Measurements from ENCODE around the gene SCNN1B. TPM values are rescaled to one million over a fixed set of nuclear protein-coding genes. Genes with fewer than 3 reads are reported as not detected.
A peak's percentile ranks its signal among the peaks of the same experiment; 100 is the strongest.

SCNN1B gene
- total and polyA plus RNA-seq, 2 of the 13 experiments (the other 11 are each of a cell fraction or from before 2014, with no cell fraction given), result not detected

DNA sequence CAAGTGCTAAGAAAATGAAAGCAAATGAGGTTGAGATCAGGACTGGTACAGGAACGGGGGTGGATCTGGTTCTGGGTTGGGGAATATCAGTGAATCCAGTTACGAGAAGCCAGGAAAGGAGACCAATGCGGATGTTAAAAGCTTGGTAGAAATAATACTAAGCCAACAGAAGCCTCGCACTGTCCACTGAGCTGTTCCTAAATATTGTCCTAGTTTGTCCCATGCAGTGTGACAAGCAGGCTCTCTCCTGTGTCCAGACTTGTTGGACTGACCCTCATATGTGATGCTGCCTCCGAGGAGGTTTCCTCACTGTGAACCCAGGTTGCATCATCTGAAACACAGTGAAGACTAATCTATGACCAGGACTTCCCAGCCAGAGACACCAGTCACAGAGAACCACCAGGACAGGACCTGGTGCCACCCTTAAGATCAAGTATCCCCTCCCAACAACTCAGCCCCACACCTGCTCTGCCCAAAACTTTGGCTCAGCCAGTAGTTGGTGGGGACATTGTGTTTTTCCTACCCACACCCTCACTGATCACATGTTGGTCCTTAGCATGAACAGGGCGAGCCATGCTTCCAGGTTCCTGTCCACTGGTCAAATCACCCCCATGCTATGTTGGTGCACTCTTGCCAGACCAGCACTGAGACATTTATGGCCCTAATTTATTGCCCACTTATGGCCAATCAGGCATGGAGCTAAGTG is 32.7 kb upstream of the SCNN1B start (continued):
- TF ChIP-seq, protein P1, sequence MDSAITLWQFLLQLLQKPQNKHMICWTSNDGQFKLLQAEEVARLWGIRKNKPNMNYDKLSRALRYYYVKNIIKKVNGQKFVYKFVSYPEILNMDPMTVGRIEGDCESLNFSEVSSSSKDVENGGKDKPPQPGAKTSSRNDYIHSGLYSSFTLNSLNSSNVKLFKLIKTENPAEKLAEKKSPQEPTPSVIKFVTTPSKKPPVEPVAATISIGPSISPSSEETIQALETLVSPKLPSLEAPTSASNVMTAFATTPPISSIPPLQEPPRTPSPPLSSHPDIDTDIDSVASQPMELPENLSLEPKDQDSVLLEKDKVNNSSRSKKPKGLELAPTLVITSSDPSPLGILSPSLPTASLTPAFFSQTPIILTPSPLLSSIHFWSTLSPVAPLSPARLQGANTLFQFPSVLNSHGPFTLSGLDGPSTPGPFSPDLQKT (CRISPR knock-in tag; IDR thresholded peaks at IDR 0.05; ENCODE audit: borderline replicate concordance), result no peak
- no peak for TF ChIP-seq ZNF124 (CRISPR knock-in tag; IDR thresholded peaks at IDR 0.05)
- no peak for TF ChIP-seq KDM6A (CRISPR knock-in tag; IDR thresholded peaks at IDR 0.05; ENCODE audit: low read depth)
- TF ChIP-seq, protein P2, sequence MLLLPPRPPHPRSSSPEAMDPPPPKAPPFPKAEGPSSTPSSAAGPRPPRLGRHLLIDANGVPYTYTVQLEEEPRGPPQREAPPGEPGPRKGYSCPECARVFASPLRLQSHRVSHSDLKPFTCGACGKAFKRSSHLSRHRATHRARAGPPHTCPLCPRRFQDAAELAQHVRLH (CRISPR knock-in tag; IDR thresholded peaks at IDR 0.05; ENCODE audit: borderline replicate concordance, low read depth), result no peak
- TF ChIP-seq ATAD3A (CRISPR knock-in tag; IDR thresholded peaks at IDR 0.05), result no peak
- no peak for TF ChIP-seq CHD4 (IDR thresholded peaks at IDR 0.05; ENCODE audit: borderline replicate concordance, low read length)
- no peak for TF ChIP-seq ARNTL (CRISPR knock-in tag; IDR thresholded peaks at IDR 0.05)
- no peak for TF ChIP-seq ZNF44 (CRISPR knock-in tag; IDR thresholded peaks at IDR 0.05)
- TF ChIP-seq, protein P3, sequence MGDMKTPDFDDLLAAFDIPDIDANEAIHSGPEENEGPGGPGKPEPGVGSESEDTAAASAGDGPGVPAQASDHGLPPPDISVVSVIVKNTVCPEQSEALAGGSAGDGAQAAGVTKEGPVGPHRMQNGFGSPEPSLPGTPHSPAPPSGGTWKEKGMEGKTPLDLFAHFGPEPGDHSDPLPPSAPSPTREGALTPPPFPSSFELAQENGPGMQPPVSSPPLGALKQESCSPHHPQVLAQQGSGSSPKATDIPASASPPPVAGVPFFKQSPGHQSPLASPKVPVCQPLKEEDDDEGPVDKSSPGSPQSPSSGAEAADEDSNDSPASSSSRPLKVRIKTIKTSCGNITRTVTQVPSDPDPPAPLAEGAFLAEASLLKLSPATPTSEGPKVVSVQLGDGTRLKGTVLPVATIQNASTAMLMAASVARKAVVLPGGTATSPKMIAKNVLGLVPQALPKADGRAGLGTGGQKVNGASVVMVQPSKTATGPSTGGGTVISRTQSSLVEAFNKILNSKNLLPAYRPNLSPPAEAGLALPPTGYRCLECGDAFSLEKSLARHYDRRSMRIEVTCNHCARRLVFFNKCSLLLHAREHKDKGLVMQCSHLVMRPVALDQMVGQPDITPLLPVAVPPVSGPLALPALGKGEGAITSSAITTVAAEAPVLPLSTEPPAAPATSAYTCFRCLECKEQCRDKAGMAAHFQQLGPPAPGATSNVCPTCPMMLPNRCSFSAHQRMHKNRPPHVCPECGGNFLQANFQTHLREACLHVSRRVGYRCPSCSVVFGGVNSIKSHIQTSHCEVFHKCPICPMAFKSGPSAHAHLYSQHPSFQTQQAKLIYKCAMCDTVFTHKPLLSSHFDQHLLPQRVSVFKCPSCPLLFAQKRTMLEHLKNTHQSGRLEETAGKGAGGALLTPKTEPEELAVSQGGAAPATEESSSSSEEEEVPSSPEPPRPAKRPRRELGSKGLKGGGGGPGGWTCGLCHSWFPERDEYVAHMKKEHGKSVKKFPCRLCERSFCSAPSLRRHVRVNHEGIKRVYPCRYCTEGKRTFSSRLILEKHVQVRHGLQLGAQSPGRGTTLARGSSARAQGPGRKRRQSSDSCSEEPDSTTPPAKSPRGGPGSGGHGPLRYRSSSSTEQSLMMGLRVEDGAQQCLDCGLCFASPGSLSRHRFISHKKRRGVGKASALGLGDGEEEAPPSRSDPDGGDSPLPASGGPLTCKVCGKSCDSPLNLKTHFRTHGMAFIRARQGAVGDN (CRISPR knock-in tag; IDR thresholded peaks at IDR 0.05), result no peak
- TF ChIP-seq, protein P4, sequence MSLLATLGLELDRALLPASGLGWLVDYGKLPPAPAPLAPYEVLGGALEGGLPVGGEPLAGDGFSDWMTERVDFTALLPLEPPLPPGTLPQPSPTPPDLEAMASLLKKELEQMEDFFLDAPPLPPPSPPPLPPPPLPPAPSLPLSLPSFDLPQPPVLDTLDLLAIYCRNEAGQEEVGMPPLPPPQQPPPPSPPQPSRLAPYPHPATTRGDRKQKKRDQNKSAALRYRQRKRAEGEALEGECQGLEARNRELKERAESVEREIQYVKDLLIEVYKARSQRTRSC (CRISPR knock-in tag; IDR thresholded peaks at IDR 0.05; ENCODE audit: low read depth), result no peak
- TF ChIP-seq THAP11 (CRISPR knock-in tag; IDR thresholded peaks at IDR 0.05), result peak; percentile 43; the same call in 1 of the 2 replicates
- TF ChIP-seq MTA3 (CRISPR knock-in tag; IDR thresholded peaks at IDR 0.05), result no peak
- peak; percentile 32; the same call in 1 of the 2 replicates for TF ChIP-seq SALL2 (CRISPR knock-in tag; IDR thresholded peaks at IDR 0.05)
- no peak for TF ChIP-seq ZBTB7B (CRISPR knock-in tag; IDR thresholded peaks at IDR 0.05)
- TF ChIP-seq ZNF547 (CRISPR knock-in tag; IDR thresholded peaks at IDR 0.05), result no peak
- no peak for TF ChIP-seq HCFC1 (IDR thresholded peaks at IDR 0.05; ENCODE audit: low read depth, low read length)
- TF ChIP-seq, protein P5, sequence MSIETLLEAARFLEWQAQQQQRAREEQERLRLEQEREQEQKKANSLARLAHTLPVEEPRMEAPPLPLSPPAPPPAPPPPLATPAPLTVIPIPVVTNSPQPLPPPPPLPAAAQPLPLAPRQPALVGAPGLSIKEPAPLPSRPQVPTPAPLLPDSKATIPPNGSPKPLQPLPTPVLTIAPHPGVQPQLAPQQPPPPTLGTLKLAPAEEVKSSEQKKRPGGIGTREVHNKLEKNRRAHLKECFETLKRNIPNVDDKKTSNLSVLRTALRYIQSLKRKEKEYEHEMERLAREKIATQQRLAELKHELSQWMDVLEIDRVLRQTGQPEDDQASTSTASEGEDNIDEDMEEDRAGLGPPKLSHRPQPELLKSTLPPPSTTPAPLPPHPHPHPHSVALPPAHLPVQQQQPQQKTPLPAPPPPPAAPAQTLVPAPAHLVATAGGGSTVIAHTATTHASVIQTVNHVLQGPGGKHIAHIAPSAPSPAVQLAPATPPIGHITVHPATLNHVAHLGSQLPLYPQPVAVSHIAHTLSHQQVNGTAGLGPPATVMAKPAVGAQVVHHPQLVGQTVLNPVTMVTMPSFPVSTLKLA (IDR thresholded peaks at IDR 0.05), result no peak
- no peak for TF ChIP-seq NFKBIZ (CRISPR knock-in tag; IDR thresholded peaks at IDR 0.05)
- no peak for TF ChIP-seq U2AF2 (IDR thresholded peaks at IDR 0.05; ENCODE audit: low read depth, low read length)
- TF ChIP-seq, protein P6, sequence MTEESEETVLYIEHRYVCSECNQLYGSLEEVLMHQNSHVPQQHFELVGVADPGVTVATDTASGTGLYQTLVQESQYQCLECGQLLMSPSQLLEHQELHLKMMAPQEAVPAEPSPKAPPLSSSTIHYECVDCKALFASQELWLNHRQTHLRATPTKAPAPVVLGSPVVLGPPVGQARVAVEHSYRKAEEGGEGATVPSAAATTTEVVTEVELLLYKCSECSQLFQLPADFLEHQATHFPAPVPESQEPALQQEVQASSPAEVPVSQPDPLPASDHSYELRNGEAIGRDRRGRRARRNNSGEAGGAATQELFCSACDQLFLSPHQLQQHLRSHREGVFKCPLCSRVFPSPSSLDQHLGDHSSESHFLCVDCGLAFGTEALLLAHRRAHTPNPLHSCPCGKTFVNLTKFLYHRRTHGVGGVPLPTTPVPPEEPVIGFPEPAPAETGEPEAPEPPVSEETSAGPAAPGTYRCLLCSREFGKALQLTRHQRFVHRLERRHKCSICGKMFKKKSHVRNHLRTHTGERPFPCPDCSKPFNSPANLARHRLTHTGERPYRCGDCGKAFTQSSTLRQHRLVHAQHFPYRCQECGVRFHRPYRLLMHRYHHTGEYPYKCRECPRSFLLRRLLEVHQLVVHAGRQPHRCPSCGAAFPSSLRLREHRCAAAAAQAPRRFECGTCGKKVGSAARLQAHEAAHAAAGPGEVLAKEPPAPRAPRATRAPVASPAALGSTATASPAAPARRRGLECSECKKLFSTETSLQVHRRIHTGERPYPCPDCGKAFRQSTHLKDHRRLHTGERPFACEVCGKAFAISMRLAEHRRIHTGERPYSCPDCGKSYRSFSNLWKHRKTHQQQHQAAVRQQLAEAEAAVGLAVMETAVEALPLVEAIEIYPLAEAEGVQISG (CRISPR knock-in tag; IDR thresholded peaks at IDR 0.05), result peak; percentile 20; the same call in 1 of the 2 replicates

Data from HepG2 (cell line).